Keratinocyte (primary cell): ENCODE measurements around the gene CRYAB. TPM values are rescaled to one million over a fixed set of nuclear protein-coding genes. Genes with fewer than 3 reads are reported as not detected.

Experiments
- DNase-seq: peaks from one replicate; pipeline ENCODE4 v3.0.0-alpha.2; 2011; ENCODE audit warnings: low read depth, missing footprints, low spot score
- FAIRE-seq: peaks from 2 replicates; lab custom pipeline; 2011; peaks lifted over from hg19 to GRCh38; lab: Jason Lieb, UNC
- H2AFZ ChIP-seq: 2 replicates; pipeline ENCODE4 v1.6.0; 2012; ENCODE audit warnings: low read length, control low read depth, inconsistent platforms; ENCODE audit not compliant: control insufficient read depth
- H3K27ac ChIP-seq: 2 replicates; pipeline ENCODE4 v1.5.1; 2011; ENCODE audit warnings: low read length; ENCODE audit not compliant: control insufficient read depth, insufficient read depth
- H3K27me3 ChIP-seq: 3 replicates; pipeline ENCODE4 v1.6.0; 2011; ENCODE audit warnings: low read length; ENCODE audit not compliant: control insufficient read depth, insufficient read depth; ENCODE audit errors: extremely low read depth
- H3K36me3 ChIP-seq, 2 experiments: 2 replicates in 1 of 2; 3 replicates in 1 of 2; pipeline ENCODE4 v1.5.1; 2011; ENCODE audit warnings: low read length in 2 of 2, mild to moderate bottlenecking in 1 of 2; ENCODE audit not compliant: control insufficient read depth in 2 of 2, insufficient read depth in 2 of 2; ENCODE audit errors: extremely low read depth in 1 of 2
- H3K4me1 ChIP-seq: 3 replicates; pipeline ENCODE4 v1.5.1; 2011; ENCODE audit warnings: low read length; ENCODE audit not compliant: control insufficient read depth, insufficient read depth; ENCODE audit errors: extremely low read depth
- H3K4me2 ChIP-seq: 3 replicates; pipeline ENCODE4 v1.6.0; 2011; ENCODE audit warnings: low read depth, low read length; ENCODE audit not compliant: control insufficient read depth, insufficient read depth; ENCODE audit errors: extremely low read depth
- H3K4me3 ChIP-seq, 3 experiments: fragments of 200-600 bp in 1 of 3; sonication (generic) in 1 of 3; 2 replicates in 2 of 3; 3 replicates in 1 of 3; pipeline ENCODE4 v1.5.1; 2011 to 2016; ENCODE audit warnings: low read length in 3 of 3, mild to moderate bottlenecking in 3 of 3, control low read depth in 2 of 3, inconsistent platforms in 1 of 3, low read depth in 1 of 3, mixed read lengths in 1 of 3, mixed run types in 1 of 3, moderate library complexity in 1 of 3; ENCODE audit not compliant: control insufficient read depth in 2 of 3, insufficient read depth in 2 of 3; ENCODE audit errors: extremely low read depth in 1 of 3
- H3K79me2 ChIP-seq: 2 replicates; pipeline ENCODE4 v1.6.0; 2012; ENCODE audit warnings: low read length; ENCODE audit not compliant: control insufficient read depth, insufficient read depth
- H3K9ac ChIP-seq: 3 replicates; pipeline ENCODE4 v1.6.0; 2011; ENCODE audit warnings: low read length; ENCODE audit not compliant: control insufficient read depth, insufficient read depth; ENCODE audit errors: extremely low read depth
- H3K9me1 ChIP-seq: 3 replicates; pipeline ENCODE4 v1.6.0; 2011; ENCODE audit warnings: low read length; ENCODE audit not compliant: control insufficient read depth, insufficient read depth; ENCODE audit errors: extremely low read depth
- H3K9me3 ChIP-seq: 2 replicates; pipeline ENCODE4 v1.5.1; 2012; ENCODE audit warnings: low read depth, low read length; ENCODE audit not compliant: control insufficient read depth
- H4K20me1 ChIP-seq: 3 replicates; pipeline ENCODE4 v1.6.0; 2011; ENCODE audit warnings: low read length; ENCODE audit not compliant: control insufficient read depth, insufficient read depth; ENCODE audit errors: extremely low read depth
- EZH2 ChIP-seq: IDR thresholded peaks from one replicate; pipeline ENCODE4 v1.6.1; 2012; ENCODE audit warnings: inconsistent platforms, mild to moderate bottlenecking, low read length, moderate library complexity
- dilution Hi-C: fragments of 300-500 bp; cut with MboI; formaldehyde crosslinking; loops from one replicate; pipeline ENCODE4 v1.7.0; 2020; ENCODE audit warnings: low sequenced_read_pairs; ENCODE audit not compliant: extremely low pct_ligation_motif_present
- polyA plus RNA-seq, 5 experiments: library from polyadenylated mRNA; depleted of rRNA in 3 of 5; stranded (reverse) in 3 of 5; stranded (forward) in 1 of 5; unstranded in 1 of 5; fragments of >200 nt; gene quantifications; 1 replicate in 1 of 5; 2 replicates in 3 of 5; 3 replicates in 1 of 5; pipeline versions ENCODE4 v1.2.1 to v1.2.3, GENCODE V29; 2011 to 2012; ENCODE audit warnings: missing spikeins in 2 of 5, low read depth in 1 of 5, low replicate concordance in 1 of 5
- small RNA-seq, 3 experiments: library from RNA; depleted of rRNA; stranded (forward); fragments of <200 nt; gene quantifications; one replicate each; pipeline ENCODE3, GENCODE V24; 2012; ENCODE audit warnings: low read depth in 3 of 3, low replicate concordance in 1 of 3; ENCODE audit not compliant: insufficient read length in 3 of 3
- TF ChIP-seq, protein P1 (sequence below), 3 experiments: IDR thresholded peaks in 1 of 3; conservative IDR thresholded peaks in 1 of 3; optimal IDR thresholded peaks in 1 of 3; 2 replicates in 2 of 3; 3 replicates in 1 of 3; pipeline versions ENCODE3 to v1.5.1; 2011; ENCODE audit warnings: low read length in 3 of 3, mild to moderate bottlenecking in 3 of 3, moderate library complexity in 2 of 3, control low read depth in 1 of 3, inconsistent platforms in 1 of 3; ENCODE audit not compliant: insufficient read depth in 2 of 3; ENCODE audit errors: extremely low read depth in 1 of 3

Gene CRYAB
- polyA plus RNA-seq, 1 donor (not counting 4 experiments of a cell fraction or from before 2014, with no cell fraction given): 11.0 TPM

DNA sequence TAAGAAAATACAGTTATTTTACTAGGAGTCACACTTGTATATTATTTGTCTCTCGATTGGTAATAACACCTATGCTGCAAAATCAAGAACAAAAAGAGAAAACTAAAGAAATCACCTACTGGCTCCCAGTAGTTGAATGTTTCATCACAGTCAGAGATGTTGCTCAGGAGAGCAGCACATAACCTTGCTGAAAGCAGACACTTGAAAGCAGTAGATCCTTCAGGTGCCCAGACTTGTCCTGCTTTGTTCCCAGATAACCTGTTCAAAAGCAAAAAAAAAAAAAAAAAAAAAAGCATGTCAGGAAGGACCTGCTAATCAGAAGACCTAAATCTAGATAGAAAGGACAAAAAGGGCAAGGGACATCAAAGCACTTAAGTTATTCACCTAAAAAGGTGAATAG is 41.5 kb downstream of the CRYAB start:
- H3K79me2 ChIP-seq: peaks cover 3% of the 10 kb centered on the region
- H3K9me3 ChIP-seq: no peaks in the 10 kb centered on the region
- no peaks in the 10 kb centered on the region for H4K20me1 ChIP-seq
- no peak overlapping the region for H3K4me3 ChIP-seq
- H3K27ac ChIP-seq: no peak overlapping the region
- H3K9me1 ChIP-seq: no peaks in the 10 kb centered on the region
- peaks cover 7% of the 10 kb centered on the region for H3K4me1 ChIP-seq
- H2AFZ ChIP-seq: no peak overlapping the region
- FAIRE-seq (no peak), DNase-seq (no peak)
- peak overlapping the region; percentile 79 for H3K4me2 ChIP-seq
- H3K36me3 ChIP-seq: peaks cover 0 to 8% of the 10 kb centered on the region in 2 experiments
- no peak for TF ChIP-seq EZH2
- TF ChIP-seq, protein P1, sequence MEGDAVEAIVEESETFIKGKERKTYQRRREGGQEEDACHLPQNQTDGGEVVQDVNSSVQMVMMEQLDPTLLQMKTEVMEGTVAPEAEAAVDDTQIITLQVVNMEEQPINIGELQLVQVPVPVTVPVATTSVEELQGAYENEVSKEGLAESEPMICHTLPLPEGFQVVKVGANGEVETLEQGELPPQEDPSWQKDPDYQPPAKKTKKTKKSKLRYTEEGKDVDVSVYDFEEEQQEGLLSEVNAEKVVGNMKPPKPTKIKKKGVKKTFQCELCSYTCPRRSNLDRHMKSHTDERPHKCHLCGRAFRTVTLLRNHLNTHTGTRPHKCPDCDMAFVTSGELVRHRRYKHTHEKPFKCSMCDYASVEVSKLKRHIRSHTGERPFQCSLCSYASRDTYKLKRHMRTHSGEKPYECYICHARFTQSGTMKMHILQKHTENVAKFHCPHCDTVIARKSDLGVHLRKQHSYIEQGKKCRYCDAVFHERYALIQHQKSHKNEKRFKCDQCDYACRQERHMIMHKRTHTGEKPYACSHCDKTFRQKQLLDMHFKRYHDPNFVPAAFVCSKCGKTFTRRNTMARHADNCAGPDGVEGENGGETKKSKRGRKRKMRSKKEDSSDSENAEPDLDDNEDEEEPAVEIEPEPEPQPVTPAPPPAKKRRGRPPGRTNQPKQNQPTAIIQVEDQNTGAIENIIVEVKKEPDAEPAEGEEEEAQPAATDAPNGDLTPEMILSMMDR (optimal IDR thresholded peaks at IDR 0.05 in 1 of 3, IDR thresholded peaks at IDR 0.05 in 1 of 3, conservative IDR thresholded peaks at IDR 0.05 in 1 of 3; ENCODE audit: extremely low read depth in 1 of 3, insufficient read depth in 2 of 3, low read length in 3 of 3): no peak
- dilution Hi-C loops: no loop called here
- no peak overlapping the region for H3K9ac ChIP-seq
- H3K27me3 ChIP-seq: no peaks in the 10 kb centered on the region

DNA sequence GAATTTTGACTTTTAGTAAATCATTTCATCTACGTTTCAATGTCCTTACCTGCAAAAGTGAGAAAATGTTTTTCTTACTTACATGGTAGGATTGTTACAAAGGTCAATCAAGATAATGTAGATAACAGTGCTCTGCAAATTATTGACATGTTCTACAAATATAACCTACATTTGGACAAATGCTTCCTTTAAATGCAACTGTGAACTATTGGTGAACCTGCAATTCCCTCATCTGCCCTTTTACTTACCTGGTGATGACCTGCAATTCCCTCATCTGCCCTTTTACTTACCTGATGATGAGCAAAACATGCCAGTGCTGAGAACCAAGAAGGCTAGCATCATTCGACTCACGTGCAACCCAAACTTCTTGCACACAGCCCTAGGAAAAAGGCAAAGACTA is 51.3 kb downstream of the CRYAB start:
- H3K9me1 ChIP-seq: no peaks in the 10 kb centered on the region
- DNase-seq (no peak), FAIRE-seq (no peak)
- H3K9me3 ChIP-seq: no peaks in the 10 kb centered on the region
- no peak overlapping the region for H3K9ac ChIP-seq
- H4K20me1 ChIP-seq: no peaks in the 10 kb centered on the region
- dilution Hi-C loops: no loop called here
- no peak overlapping the region for H2AFZ ChIP-seq
- no peaks in the 10 kb centered on the region for H3K79me2 ChIP-seq
- no peak overlapping the region for H3K4me2 ChIP-seq
- H3K4me3 ChIP-seq: no peak overlapping the region
- no peaks in the 10 kb centered on the region for H3K27me3 ChIP-seq
- H3K4me1 ChIP-seq: no peaks in the 10 kb centered on the region
- H3K27ac ChIP-seq: no peak overlapping the region
- H3K36me3 ChIP-seq: peaks cover 5 to 6% of the 10 kb centered on the region in 2 experiments
- no peak for TF ChIP-seq EZH2
- TF ChIP-seq, protein P1 (optimal IDR thresholded peaks at IDR 0.05 in 1 of 3, IDR thresholded peaks at IDR 0.05 in 1 of 3, conservative IDR thresholded peaks at IDR 0.05 in 1 of 3; ENCODE audit: extremely low read depth in 1 of 3, insufficient read depth in 2 of 3, low read length in 3 of 3): no peak

Small RNAs within 50 kb of the gene (small RNA-seq; reads per million reads assigned to genes)
- 0 to 0.07 (median 0) reads per million in 3 experiments for gene C11orf52
- 0 reads per million in 3 experiments for gene GNG5P3
- gene RNA5SP351: 0 reads per million in 3 experiments
- 0 reads per million in 3 experiments for gene RPL37AP8

Other genes with a start within 250 kb of the CRYAB start
- gene PPP2R1B, start 145.4 kb downstream of the CRYAB start, polyA plus RNA-seq: 22.3 to 35.1 TPM (median 33.6 TPM) in 3 replicates
- gene ALG9, start 40.2 kb downstream of the CRYAB start, polyA plus RNA-seq: 23.4 to 34.4 TPM (median 27.2 TPM) in 3 replicates
- gene FDXACB1, start 32.6 kb downstream of the CRYAB start, polyA plus RNA-seq: 2.2 to 3.5 TPM (median 2.9 TPM) in 3 replicates
- gene CFAP68, start 32.2 kb downstream of the CRYAB start, polyA plus RNA-seq: 33.0 to 63.8 TPM (median 58.9 TPM) in 3 replicates
- gene HSPB2, start 964 bp upstream of the CRYAB start, polyA plus RNA-seq: 0.08 to 0.98 TPM (median 0.22 TPM) in 3 replicates
- gene C11orf52, start 7.1 kb upstream of the CRYAB start, polyA plus RNA-seq: 2.9 to 5.5 TPM (median 3.5 TPM) in 3 replicates
- 5.9 to 13.2 TPM (median 7.8 TPM) in 3 replicates for gene DIXDC1, start 25.6 kb upstream of the CRYAB start, polyA plus RNA-seq
- gene DLAT, start 113.6 kb upstream of the CRYAB start, polyA plus RNA-seq: 23.3 to 41.9 TPM (median 40.2 TPM) in 3 replicates
- 1.2 to 2.0 TPM (median 1.9 TPM) in 3 replicates for gene PIH1D2, start 162.2 kb upstream of the CRYAB start, polyA plus RNA-seq
- 13.1 to 23.3 TPM (median 18.9 TPM) in 3 replicates for gene NKAPD1, start 162.5 kb upstream of the CRYAB start, polyA plus RNA-seq
- 91.7 to 151 TPM (median 126 TPM) in 3 replicates for gene TIMM8B, start 175.0 kb upstream of the CRYAB start, polyA plus RNA-seq
- gene SDHD, start 175.1 kb upstream of the CRYAB start, polyA plus RNA-seq: 101 to 126 TPM (median 121 TPM) in 3 replicates